HepG2 (cell line): Measurements from ENCODE around the gene IFRD1. TPM values are rescaled to one million over a fixed set of nuclear protein-coding genes. Genes with fewer than 3 reads are reported as not detected.
A peak's percentile ranks its signal among the peaks of the same experiment; 100 is the strongest.

ENCODE experiments used
- CEBPG ChIP-seq: IDR thresholded peaks from 2 replicates; pipeline ENCODE4 v1.6.1; 2016
- CENPX ChIP-seq: sonication (generic); formaldehyde crosslinking; IDR thresholded peaks from 2 replicates; pipeline ENCODE4 v1.9.0; 2021; ENCODE audit warnings: mild to moderate bottlenecking, missing genetic modification reagents, moderate library complexity
- ETV5 ChIP-seq: IDR thresholded peaks from 2 replicates; pipeline ENCODE4 v1.6.1; 2018; ENCODE audit warnings: missing biosample characterization, missing genetic modification reagents, inconsistent platforms, borderline replicate concordance
- EZH2 ChIP-seq: conservative IDR thresholded peaks from 2 replicates; pipeline ENCODE4 v1.6.1; 2012; ENCODE audit warnings: mild to moderate bottlenecking, low read depth, low read length, moderate library complexity
- FOSL2 ChIP-seq: sonication (generic); formaldehyde crosslinking; IDR thresholded peaks from 2 replicates; pipeline ENCODE4 v1.4.0; 2020; ENCODE audit warnings: missing genetic modification reagents
- IRX3 ChIP-seq: sonication (generic); formaldehyde crosslinking; IDR thresholded peaks from 2 replicates; pipeline ENCODE4 v1.8.1; 2023; ENCODE audit warnings: mild to moderate bottlenecking, low read depth, missing genetic modification reagents, borderline replicate concordance
- MATR3 ChIP-seq: sonication (generic); formaldehyde crosslinking; IDR thresholded peaks from 2 replicates; pipeline ENCODE4 v1.4.0; 2020; ENCODE audit warnings: missing genetic modification reagents
- NPAS2 ChIP-seq: sonication (generic); formaldehyde crosslinking; IDR thresholded peaks from 2 replicates; pipeline ENCODE4 v1.8.0; 2022; ENCODE audit warnings: mild to moderate bottlenecking, missing genetic modification reagents, borderline replicate concordance
- POLR2AphosphoS2 ChIP-seq: IDR thresholded peaks from 2 replicates; pipeline ENCODE4 v1.6.1; 2011; ENCODE audit warnings: low read depth, low read length, improper control_type of control experiment
- PRMT3 ChIP-seq: sonication (generic); formaldehyde crosslinking; IDR thresholded peaks from 2 replicates; pipeline ENCODE4 v1.8.1; 2022; ENCODE audit warnings: low read depth, mild to moderate bottlenecking, moderate library complexity, missing genetic modification reagents, borderline replicate concordance
- PRPF4 ChIP-seq: fragments of 200-400 bp; formaldehyde crosslinking; IDR thresholded peaks from 2 replicates; pipeline ENCODE4 v1.6.1; 2016; ENCODE audit warnings: low read length, low read depth; ENCODE audit not compliant: poor library complexity, severe bottlenecking
- RBAK ChIP-seq: sonication (generic); formaldehyde crosslinking; IDR thresholded peaks from 2 replicates; pipeline ENCODE4 v1.5.1; 2020; ENCODE audit warnings: mild to moderate bottlenecking, missing genetic modification reagents
- RBFOX2 ChIP-seq: fragments of 200-400 bp; formaldehyde crosslinking; IDR thresholded peaks from 2 replicates; pipeline ENCODE4 v1.6.1; 2017; ENCODE audit warnings: low read depth, mild to moderate bottlenecking, low read length
- REPIN1 ChIP-seq: sonication (generic); formaldehyde crosslinking; IDR thresholded peaks from 2 replicates; pipeline ENCODE4 v1.8.0; 2022; ENCODE audit warnings: missing genetic modification reagents, low read depth, mild to moderate bottlenecking, borderline replicate concordance
- SMC3 ChIP-seq: IDR thresholded peaks from 2 replicates; pipeline ENCODE4 v1.6.1; 2011; ENCODE audit warnings: low read length, improper control_type of control experiment
- ZBTB1 ChIP-seq: sonication (generic); formaldehyde crosslinking; IDR thresholded peaks from 2 replicates; pipeline ENCODE4 v1.4.0; 2020; ENCODE audit warnings: missing genetic modification reagents, borderline replicate concordance
- ZBTB42 ChIP-seq: sonication (generic); formaldehyde crosslinking; IDR thresholded peaks from 2 replicates; pipeline ENCODE4 v1.5.0; 2020; ENCODE audit warnings: mild to moderate bottlenecking, missing genetic modification reagents
- ZNF160 ChIP-seq: sonication (generic); formaldehyde crosslinking; IDR thresholded peaks from 2 replicates; pipeline ENCODE4 v1.8.0; 2022; ENCODE audit warnings: mild to moderate bottlenecking, inconsistent platforms, missing genetic modification reagents
- ZNF34 ChIP-seq: sonication (generic); formaldehyde crosslinking; IDR thresholded peaks from 2 replicates; pipeline ENCODE4 v1.4.0; 2020; ENCODE audit warnings: mild to moderate bottlenecking, missing genetic modification reagents, borderline replicate concordance
- ZNF430 ChIP-seq: sonication (generic); formaldehyde crosslinking; IDR thresholded peaks from 2 replicates; pipeline ENCODE4 v1.9.0; 2021; ENCODE audit warnings: mild to moderate bottlenecking, missing genetic modification reagents
- ZNF672 ChIP-seq: sonication (generic); formaldehyde crosslinking; IDR thresholded peaks from 2 replicates; pipeline ENCODE4 v1.8.1; 2022; ENCODE audit warnings: missing genetic modification reagents
- ZNF776 ChIP-seq: sonication (generic); formaldehyde crosslinking; IDR thresholded peaks from 2 replicates; pipeline ENCODE4 v1.4.0; 2020; ENCODE audit warnings: mild to moderate bottlenecking, missing genetic modification reagents
- ZNF790 ChIP-seq: sonication (generic); formaldehyde crosslinking; IDR thresholded peaks from 2 replicates; pipeline ENCODE4 v1.8.0; 2022; ENCODE audit warnings: missing genetic modification reagents, mild to moderate bottlenecking, borderline replicate concordance
- ZNF839 ChIP-seq: sonication (generic); formaldehyde crosslinking; IDR thresholded peaks from 2 replicates; pipeline ENCODE4 v1.4.0; 2020; ENCODE audit warnings: missing genetic modification reagents, mild to moderate bottlenecking, borderline replicate concordance
- ZSCAN12 ChIP-seq: sonication (generic); formaldehyde crosslinking; IDR thresholded peaks from 2 replicates; pipeline ENCODE4 v1.9.0; 2021; ENCODE audit warnings: mild to moderate bottlenecking, missing genetic modification reagents
- polyA plus RNA-seq, 8 experiments: library from polyadenylated mRNA; depleted of rRNA in 3 of 8; stranded (reverse) in 7 of 8; unstranded in 1 of 8; fragments of >200 nt; fragmentation: Illumina TruSeq in 4 of 8; extraction: Trizol in 4 of 8; gene quantifications; 2 replicates each; pipeline versions ENCODE4 v1.2.1 to v1.2.3, GENCODE V29; 2011 to 2016; ENCODE audit warnings: low read depth in 4 of 8, missing spikeins in 1 of 8, mixed read lengths in 1 of 8; ENCODE audit not compliant: insufficient read depth in 1 of 8
- total RNA-seq, 5 experiments: library from RNA; depleted of rRNA; stranded (reverse); fragments of >200 nt; fragmentation: Illumina TruSeq; extraction: Trizol; gene quantifications; 2 replicates each; pipeline ENCODE4 v1.2.3, GENCODE V29; 2016; ENCODE audit warnings: low read depth in 1 of 5
- TF ChIP-seq, protein P1 (sequence below): IDR thresholded peaks from 2 replicates; pipeline ENCODE4 v1.6.1; 2016; ENCODE audit warnings: missing biosample characterization, missing genetic modification reagents, low read depth
- TF ChIP-seq, protein P2 (sequence below): sonication (generic); formaldehyde crosslinking; IDR thresholded peaks from 2 replicates; pipeline ENCODE4 v1.4.0; 2020; ENCODE audit warnings: missing genetic modification reagents, low read depth, mild to moderate bottlenecking, borderline replicate concordance
- TF ChIP-seq, protein P3 (sequence below): sonication (generic); formaldehyde crosslinking; IDR thresholded peaks from 2 replicates; pipeline ENCODE4 v1.5.0; 2020; ENCODE audit warnings: missing genetic modification reagents

Gene IFRD1
- total and polyA plus RNA-seq, 2 of the 13 experiments (the other 11 are each of a cell fraction or from before 2014, with no cell fraction given): 50.9 to 55.5 TPM

DNA sequence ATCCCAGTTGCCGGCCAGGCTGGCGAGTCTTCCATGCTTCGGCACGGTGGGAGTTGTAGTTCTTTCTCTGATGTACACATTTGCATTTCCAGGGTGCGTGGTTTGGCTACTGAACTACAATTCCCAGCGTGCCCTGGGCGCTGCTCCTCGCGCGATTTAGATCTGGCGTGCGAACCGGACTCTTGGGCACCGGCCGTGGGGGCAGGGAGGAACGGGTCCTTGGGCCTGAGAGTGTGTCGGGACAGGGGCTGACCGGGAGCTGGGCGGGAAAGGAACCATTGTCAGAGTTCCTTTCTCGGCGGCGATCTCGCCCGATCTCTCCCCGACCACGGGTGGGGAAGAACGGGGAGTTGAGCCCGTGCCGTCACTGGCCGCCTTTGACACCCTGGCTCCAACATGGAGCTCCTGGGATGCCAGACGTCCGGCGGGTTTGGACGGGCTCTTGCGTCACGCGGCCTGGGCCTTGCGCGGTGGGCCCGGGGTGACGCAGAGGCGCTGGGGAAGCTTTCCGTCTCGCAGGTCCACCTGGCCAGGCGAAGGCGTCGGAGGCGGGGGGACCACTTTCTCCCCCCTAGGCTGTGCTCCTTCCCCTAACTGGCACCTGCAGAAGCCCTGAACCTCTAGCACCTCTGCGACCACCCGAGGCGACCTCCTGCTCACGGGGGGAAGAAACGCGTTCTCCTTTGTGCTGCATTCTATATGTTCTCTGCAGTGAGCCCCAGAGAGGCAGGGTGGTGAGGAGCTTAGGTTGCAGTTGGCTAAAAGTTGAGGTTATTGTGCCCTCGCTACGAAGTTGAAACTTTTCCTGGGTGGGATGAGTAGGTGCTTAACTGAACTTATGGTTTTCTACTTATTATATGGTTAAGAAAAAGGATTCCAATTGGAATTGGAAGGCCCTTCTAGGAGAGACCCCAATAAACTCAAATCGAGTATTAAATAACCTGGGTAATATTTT lies 824 bp downstream of the IFRD1 start (continued):
- TF ChIP-seq MATR3 (no peak), ZNF430 (no peak), EZH2 (no peak), RBFOX2 (peak; percentile 83), NPAS2 (CRISPR knock-in tag) (no peak), REPIN1 (CRISPR knock-in tag) (peak; percentile 54; the same call in 1 of the 2 replicates), POLR2AphosphoS2 (0 out of 2 replicates have a peak, but pooled peaks have one; percentile 15), SMC3 (no peak), ZNF160 (peak; percentile 74; the same call in 1 of the 2 replicates), ZNF839 (CRISPR knock-in tag) (no peak; the same call in 1 of the 2 replicates), PRMT3 (no peak), ZNF790 (CRISPR knock-in tag) (peak; percentile 71; the same call in 1 of the 2 replicates), ZBTB1 (CRISPR knock-in tag) (no peak), PRPF4 (no peak), ZSCAN12 (CRISPR knock-in tag) (no peak), FOSL2 (CRISPR knock-in tag) (0 out of 2 replicates have a peak, but pooled peaks have one; percentile 27), ZNF776 (CRISPR knock-in tag) (peak; percentile 46; the same call in 1 of the 2 replicates), ZNF34 (CRISPR knock-in tag) (no peak; the same call in 1 of the 2 replicates), IRX3 (CRISPR knock-in tag) (0 out of 2 replicates have a peak, but pooled peaks have one; percentile 58), RBAK (no peak), ETV5 (peak; percentile 27; the same call in 1 of the 2 replicates), CENPX (no peak), CEBPG (peak; percentile 80), ZNF672 (no peak), ZBTB42 (CRISPR knock-in tag) (no peak)
- TF ChIP-seq, protein P1, sequence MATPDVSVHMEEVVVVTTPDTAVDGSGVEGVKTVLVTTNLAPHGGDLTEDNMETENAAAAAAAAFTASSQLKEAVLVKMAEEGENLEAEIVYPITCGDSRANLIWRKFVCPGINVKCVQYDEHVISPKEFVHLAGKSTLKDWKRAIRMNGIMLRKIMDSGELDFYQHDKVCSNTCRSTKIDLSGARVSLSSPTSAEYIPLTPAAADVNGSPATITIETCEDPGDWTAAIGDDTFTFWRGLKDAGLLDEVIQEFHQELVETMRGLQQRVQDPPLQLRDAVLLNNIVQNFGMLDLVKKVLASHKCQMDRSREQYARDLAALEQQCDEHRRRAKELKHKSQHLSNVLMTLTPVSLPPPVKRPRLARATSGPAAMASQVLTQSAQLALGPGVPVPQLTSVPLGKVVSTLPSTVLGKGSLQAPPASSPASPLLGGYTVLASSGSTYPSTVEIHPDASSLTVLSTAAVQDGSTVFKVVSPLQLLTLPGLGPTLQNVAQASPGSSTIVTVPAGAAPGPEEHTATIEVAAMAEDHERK: peak; percentile 68; the same call in 1 of the 2 replicates
- TF ChIP-seq, protein P2, sequence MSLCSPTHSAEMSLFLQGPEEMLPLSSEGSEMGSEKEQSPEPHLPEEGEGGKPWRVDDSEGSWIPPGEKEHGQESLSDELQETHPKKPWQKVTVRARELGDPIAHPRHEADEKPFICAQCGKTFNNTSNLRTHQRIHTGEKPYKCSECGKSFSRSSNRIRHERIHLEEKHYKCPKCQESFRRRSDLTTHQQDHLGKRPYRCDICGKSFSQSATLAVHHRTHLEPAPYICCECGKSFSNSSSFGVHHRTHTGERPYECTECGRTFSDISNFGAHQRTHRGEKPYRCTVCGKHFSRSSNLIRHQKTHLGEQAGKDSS (CRISPR knock-in tag): no peak
- TF ChIP-seq, protein P3, sequence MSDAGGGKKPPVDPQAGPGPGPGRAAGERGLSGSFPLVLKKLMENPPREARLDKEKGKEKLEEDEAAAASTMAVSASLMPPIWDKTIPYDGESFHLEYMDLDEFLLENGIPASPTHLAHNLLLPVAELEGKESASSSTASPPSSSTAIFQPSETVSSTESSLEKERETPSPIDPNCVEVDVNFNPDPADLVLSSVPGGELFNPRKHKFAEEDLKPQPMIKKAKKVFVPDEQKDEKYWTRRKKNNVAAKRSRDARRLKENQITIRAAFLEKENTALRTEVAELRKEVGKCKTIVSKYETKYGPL (CRISPR knock-in tag): no peak; the same call in 1 of the 2 replicates
